ENCODE results near the gene PRELP.

DNA sequence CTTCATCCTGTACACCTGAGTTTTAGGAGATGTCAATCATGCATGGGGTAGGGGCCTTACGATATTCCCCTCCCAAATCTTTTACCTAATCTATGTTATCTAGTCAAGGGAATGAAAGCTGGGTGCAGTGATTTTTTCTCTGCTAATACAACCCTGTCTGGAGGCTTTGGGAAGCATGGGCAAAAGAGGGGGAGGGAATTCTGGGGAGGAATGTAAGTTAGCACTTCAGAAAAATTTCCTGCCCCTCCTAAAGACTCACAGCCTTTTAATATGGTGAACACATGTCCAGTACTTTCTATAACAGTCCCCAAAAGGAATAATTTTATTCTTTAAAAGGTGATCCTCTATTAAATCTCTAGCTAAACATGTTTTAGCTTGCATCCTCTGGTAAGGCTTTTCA lies 25.6 kb upstream of the PRELP start:
- TF ChIP-seq EZH2 (IDR thresholded peaks at IDR 0.05; ENCODE audit: borderline replicate concordance, insufficient read depth, low read depth, low read length, poor library complexity, severe bottlenecking) = no peak
- TF ChIP-seq, protein P1, sequence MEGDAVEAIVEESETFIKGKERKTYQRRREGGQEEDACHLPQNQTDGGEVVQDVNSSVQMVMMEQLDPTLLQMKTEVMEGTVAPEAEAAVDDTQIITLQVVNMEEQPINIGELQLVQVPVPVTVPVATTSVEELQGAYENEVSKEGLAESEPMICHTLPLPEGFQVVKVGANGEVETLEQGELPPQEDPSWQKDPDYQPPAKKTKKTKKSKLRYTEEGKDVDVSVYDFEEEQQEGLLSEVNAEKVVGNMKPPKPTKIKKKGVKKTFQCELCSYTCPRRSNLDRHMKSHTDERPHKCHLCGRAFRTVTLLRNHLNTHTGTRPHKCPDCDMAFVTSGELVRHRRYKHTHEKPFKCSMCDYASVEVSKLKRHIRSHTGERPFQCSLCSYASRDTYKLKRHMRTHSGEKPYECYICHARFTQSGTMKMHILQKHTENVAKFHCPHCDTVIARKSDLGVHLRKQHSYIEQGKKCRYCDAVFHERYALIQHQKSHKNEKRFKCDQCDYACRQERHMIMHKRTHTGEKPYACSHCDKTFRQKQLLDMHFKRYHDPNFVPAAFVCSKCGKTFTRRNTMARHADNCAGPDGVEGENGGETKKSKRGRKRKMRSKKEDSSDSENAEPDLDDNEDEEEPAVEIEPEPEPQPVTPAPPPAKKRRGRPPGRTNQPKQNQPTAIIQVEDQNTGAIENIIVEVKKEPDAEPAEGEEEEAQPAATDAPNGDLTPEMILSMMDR (IDR thresholded peaks at IDR 0.05) = no peak

Data from B cell (primary cell).